Measurements from ENCODE around the gene EXPH5.

GRCh38 chr11:108511851-108512474, 81.6 kb downstream of the EXPH5 start:
- no peak for TF ChIP-seq CTCF (IDR thresholded peaks at IDR 0.05)
- TF ChIP-seq ZFX (IDR thresholded peaks at IDR 0.05; ENCODE audit: borderline replicate concordance): no peak

All from 22Rv1 (cell line).